Left renal cortex interstitium (tissue), 4 donors: Measurements from ENCODE around the gene TMLHE. TPM values are rescaled to one million over a fixed set of nuclear protein-coding genes. Genes with fewer than 3 reads are reported as not detected.
"Not testable (repeated sequence)": the region's sequence is repeated elsewhere in the genome, so short reads cannot be mapped to it uniquely, and the experiment has no call there.

ENCODE experiments used
- DNase-seq, 4 donors: peaks; one replicate each; pipeline ENCODE4 v3.0.0-alpha.2; 2013; ENCODE audit warnings: low read depth in 4 of 4, low spot score in 2 of 4, missing footprints in 1 of 4
- polyA plus RNA-seq, 4 donors: library from polyadenylated mRNA; unstranded; fragments of 120-200 nt; gene quantifications; one replicate each; pipeline ENCODE4 v1.2.1, GENCODE V29; 2013; ENCODE audit not compliant: insufficient read length in 4 of 4

TMLHE gene, protein sequence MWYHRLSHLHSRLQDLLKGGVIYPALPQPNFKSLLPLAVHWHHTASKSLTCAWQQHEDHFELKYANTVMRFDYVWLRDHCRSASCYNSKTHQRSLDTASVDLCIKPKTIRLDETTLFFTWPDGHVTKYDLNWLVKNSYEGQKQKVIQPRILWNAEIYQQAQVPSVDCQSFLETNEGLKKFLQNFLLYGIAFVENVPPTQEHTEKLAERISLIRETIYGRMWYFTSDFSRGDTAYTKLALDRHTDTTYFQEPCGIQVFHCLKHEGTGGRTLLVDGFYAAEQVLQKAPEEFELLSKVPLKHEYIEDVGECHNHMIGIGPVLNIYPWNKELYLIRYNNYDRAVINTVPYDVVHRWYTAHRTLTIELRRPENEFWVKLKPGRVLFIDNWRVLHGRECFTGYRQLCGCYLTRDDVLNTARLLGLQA
- polyA plus RNA-seq: 10 to 100 TPM; 24.7 to 32.0 (median 27.4) TPM

DNA sequence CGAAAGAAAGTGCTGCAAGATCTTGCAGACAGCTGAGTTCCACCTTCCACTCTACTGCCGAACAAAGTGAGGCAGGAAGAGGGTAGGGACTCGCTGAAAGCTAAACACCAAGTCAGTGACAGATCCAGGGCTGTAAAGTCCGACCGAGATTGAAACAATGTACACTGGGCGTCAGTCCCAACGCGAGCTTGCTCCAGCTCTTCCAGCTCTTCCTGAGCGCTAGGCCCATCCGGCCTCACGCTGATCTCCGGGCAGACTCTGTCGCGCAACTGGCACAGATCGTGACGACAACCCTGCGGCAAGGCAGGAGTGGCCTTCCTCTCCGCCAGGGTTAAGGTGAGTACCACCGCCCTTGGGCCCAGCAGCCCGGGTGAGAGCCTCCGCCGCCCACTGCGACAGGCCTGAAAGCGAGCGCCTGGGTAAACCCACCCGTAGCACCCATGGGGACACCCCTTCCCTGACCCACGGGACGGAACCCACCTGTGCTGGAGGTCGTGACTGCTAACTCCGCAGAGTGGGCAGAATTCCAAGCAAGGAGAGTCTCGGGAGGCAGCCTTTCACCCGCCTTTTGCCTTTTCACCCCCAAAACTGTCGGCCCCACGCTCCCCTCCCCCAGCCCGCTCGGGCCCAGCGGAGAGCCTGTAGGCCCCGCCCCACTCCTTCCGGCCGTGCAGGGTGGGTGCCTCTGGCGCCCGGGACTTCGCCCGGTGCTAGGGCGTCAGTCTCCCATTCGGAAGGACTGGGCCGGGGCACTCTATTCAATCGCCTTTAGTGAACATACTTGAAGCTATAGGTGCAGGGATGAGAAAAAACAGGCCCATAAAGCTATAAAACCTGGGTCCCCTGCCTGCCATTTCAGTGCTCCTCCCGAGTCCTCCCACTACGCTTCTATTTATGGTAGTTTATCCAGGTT lies at the start of gene TMLHE, which contains the start of gene SPRY3:
TSS of gene TMLHE (minus strand) at position 641 of the 913 bp plus-strand sequence. CDS start 67,676 bp downstream, outside the sequence.
TSS of gene SPRY3 (plus strand) at position 275 of the 913 bp plus-strand sequence.
- DNase-seq: peak; percentile 24 to 45 (median 38)

DNA sequence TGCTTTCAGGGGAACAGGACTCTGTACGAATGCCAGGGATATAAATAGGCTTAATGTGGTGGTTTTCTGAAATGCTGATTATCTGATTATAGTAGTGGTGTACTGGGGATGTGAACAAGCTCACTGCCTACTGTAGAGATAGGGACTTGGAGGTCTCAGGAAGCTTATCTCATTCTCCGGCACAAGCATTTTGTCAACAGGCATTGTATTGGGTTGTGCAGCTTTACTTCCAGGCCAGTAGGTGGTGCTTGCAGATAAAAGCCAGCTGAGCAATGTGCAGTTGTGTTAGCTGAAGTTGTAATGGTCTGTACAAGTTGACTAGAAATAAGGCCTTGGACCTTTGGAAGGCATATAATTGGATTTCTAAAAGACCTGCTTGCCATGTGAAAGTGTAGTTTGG lies 49.5 kb upstream of the TMLHE start:
- DNase-seq: no peak

DNA sequence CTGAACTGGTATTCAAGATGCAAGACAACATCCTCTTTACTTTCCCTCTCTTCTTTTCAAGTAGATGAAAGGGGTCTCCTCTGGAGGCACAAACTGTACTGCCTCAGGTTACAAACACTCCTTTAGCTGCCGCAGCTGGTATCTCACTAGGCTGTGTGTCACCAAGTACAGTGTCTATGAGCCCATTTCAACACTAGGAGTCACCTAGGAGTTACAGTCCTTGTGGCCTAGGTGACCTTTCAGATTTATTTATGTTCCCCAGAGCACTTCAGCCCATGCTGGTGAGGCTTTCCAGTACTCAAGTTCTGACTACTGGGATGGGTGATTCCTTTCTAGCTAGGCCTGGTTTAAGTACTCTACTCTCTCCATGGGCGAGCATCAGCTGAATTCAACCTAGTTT lies 32.4 kb upstream of the TMLHE start:
- no peak for DNase-seq

DNA sequence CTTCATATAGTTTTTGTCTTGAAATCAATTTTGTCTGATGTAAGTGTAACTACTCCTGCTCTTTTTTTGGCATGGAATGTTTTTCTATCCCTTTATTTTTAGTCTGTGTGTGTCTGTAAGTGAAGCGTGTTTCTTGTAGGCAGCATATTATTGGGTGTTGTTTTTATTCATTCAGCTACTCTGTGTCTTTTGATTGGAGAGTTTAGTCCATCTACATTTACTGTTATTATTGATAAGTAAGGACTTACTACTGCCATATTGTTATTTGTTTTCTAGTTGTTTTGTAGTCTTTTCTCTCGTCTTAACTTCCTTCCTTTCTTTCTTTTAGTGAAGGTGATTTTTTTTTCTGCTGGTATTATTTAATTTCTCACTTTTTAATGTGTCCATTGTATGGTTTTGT lies 30.5 kb upstream of the TMLHE start:
- no peak for DNase-seq

DNA sequence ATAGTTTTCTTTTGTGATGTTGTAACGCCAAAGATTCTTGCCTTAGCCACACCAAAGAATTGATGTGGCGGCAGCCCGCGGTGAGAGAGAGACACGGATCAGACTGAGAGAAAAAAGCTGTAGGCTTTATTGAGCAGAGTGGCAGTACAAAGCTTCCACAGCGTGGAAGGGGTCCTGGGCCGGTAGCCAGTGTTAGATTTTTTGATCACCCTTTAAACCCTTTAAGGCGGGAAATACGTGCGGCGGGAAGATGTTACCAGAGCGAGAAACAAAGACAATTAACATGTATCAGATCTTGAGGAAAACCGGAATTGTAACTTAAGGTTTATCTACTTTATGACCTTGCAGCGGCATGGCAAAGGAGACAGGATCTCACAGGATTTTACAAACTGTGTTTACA lies 28.6 kb upstream of the TMLHE start:
- peak in 1 of 4 donors; percentile 0 for DNase-seq

DNA sequence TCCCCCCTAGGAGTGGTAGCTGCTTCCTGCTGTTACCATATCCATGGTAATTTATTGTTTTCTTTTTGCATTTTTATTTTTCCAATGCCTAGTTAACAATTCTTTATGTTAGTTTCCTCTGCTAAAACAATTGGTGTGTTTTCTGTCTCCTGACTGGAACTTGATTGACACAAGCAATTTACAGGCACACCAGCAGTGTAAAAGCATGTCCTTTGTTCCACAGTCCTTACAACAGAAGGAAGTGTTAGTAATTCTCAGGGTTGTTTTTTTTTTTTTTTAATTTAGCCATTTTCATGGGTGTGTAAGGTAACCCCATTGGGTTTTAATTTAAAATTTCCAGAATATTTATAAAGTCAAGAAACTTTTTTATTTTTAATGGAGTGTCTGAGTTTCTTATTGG lies 25.0 kb upstream of the TMLHE start:
- DNase-seq: no peak

DNA sequence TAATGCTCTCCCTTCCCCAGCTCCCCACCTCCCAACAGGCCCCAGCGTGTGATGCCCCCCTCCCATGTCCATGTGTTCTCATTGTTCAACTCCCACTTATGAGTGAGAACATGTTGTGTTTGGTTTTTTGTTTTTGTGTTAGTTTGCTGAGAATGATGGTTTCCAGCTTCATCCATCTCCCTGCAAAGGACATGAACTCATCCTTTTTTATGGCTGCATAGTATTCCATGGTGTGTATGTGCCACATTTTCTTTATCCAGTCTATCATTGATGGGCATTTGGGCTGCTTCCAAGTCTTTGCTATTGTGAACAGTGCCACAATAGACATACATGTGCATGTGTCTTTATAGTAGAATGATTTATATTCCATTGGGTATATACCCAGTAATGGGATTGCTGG lies 22.3 kb upstream of the TMLHE start:
- DNase-seq: not testable (repeated sequence)

DNA sequence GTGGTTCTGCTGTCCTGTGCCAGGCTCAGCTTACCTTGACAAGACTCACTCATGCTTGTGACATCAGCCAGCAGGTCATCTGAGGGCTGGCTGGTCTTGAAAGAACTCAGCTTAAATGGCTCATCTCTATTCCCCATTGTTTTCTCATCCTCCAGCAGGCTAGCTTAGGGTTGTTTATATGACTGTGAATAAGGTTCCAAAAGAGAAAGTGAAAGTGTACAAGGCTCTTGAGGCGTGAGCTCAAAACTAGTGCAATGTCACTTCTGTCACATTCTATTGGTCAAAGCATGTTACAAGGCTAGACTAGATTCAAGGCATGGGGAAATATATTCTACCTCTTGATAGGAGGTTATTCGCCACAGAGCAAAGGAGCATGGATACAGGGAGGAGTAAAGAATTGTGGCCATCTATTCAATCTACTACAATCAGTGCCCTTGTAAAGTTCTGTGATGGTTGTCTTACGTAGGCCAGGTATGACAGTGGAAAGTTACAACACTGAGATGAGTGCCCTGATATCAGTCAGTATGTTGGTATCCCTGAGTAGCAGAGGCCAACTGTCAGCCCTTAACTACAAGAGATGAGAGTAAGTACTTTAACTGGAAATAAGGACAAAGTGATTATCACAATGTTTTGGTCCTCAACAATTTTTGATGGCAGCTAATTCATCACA lies 19.8 kb upstream of the TMLHE start:
- no peak for DNase-seq

DNA sequence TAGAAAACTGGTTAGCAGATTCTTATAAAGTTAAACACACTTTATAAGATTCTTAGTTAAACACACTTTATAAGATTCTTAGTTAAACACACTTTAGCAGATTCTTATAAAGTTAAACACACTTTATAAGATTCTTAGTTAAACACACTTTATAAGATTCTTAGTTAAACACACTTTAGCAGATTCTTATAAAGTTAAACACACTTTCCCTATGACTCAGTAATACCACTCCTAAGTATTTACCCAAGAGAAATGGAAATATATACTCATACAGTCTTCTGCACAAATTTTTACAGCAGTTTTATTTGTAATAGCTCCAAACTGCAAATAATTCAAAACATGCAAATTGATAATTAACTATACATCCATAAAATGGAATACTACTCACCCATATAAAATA lies 7.4 kb upstream of the TMLHE start:
- not testable (repeated sequence) for DNase-seq

DNA sequence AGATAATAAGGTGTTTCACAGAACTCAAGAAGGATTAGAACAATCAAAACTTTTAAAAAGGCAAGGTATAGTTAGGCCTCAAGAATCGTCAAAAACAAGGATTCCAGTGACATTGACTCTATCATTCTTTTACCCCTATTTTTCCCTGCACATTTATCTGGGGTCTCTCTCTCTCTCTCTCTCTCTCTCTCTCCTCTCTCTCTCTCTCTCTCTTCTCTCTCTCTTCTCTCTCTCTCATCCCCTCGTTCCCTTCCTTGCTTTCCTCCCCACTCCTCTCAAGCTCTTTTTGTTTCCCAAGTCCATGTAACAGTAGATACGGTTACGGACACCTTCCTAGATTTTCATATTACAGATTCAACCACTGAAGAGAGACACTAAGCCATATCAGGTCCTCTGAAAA lies 3.2 kb upstream of the TMLHE start:
- no peak for DNase-seq

DNA sequence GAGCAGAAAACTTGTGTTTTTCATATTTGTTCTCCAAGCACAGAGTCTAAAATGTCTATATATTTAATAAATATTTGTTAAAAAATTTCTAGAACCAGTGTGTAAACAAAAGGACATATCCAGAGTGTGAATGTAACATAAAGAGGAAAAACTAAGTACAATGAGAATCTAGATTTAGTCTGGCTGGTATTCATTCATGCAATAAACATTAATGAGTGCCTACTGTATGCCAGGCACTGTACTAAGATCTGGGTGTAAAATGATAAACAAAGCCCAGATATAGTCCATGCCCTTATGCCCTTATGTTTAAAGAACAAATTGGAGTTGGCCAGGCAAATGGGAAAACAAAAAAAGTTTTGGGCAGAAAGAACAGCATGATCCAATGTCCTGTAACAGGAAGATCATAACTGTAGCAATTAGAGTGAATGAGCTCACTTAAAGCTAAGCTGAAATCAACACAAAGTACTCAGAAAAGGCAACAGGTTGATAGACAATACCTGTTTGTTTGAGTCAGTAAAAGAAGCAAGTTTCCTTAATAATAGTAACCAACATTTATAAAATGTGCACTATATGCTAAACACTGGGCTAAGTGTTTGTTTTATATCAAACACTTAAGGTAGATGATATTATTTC lies 1.3 kb upstream of the TMLHE start:
- no peak for DNase-seq

DNA sequence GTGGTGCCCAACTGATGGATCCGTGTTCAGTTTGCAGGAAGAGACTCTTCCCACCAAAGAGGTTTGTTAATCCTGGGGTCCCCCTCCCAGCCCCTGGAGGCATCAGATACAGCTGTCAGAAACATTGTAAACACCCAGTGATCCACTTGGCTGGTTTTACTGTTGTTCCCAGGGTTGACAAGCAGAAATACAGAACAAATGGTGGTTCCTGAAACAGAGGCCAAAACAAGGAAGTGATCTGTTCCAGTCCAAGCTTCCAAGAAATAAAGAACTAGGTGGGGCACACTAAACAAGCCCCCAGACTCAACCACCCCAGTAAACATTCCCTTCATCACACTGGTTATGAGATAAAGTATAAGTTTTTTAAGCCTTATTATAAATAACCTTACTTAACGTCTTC lies 1.4 kb downstream of the TMLHE start:
- no peak for DNase-seq

DNA sequence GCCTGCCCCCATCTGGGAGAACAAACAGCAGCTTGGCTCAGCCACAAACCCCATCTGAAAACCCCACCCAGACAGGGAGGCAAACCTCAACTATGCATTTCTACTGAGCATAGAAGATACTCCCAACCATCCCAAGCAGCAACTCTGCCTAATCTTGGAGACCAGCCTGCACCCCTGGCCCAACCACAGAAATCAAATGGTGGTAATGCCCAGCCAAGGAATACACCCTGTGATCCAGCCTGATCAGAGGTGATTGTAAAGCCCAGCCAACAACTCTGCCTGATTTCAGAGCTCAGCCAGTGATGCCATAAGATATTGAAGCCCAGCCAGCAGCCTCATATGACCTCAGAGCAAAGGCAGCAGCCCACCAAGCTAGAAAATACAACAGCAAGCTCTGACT lies 19.8 kb downstream of the TMLHE start:
- no peak for DNase-seq

DNA sequence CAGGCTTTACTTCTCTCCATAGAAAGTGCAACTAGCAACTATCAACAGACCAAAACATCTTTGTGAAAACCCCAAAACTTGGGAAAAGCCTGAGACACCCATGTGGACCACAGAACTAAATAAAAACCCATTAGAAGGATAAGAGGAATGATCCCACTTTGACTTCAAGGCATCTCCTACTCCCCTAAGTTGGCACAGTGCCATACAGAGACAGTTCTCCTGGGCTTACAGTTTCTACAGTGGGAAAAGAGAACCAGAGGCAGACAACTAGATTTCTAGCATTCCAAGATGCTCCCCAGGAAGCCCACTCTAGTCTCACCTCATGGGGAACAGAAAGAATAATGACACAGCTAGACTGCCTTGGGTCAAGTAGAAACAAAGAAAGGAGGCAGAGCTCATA lies 20.4 kb downstream of the TMLHE start:
- no peak for DNase-seq

DNA sequence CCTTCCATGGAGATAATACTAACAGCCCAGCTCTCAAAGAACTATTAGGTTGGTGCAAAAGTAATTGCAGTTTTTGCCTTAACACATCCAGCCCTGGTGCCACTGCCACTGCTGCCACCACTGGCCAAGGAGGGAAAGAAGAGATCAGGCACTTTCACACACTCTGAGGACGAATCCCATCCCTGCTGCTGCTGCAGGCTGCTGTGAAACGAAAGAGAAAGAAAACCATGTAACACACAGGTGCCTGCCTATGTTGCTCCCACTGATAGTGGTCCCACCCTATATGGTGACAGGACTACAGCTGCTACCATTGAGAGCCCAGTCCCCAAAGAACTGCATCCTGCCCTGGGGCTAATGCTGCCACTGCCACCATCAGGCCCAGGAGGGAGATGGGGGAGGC lies 35.1 kb downstream of the TMLHE start:
- DNase-seq: no peak

DNA sequence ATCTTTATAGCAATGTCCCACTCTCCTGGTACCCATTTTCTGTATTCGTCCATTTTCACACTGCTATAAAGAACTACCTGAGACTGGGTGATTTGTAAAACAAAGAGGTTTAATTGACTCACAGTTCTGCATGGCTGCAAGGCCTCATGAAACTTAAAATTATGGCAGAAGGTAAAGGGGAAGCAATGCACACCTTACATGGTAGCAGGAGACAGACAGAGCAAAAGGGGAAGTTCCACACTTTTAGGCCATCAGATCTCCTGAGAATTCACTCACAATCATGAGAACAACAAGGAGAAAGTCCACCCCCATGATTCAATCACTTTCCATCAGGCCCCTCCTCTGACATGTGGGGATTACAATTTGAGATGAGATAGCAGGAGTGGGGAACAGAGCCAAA lies 49.7 kb downstream of the TMLHE start:
- DNase-seq: no peak

DNA sequence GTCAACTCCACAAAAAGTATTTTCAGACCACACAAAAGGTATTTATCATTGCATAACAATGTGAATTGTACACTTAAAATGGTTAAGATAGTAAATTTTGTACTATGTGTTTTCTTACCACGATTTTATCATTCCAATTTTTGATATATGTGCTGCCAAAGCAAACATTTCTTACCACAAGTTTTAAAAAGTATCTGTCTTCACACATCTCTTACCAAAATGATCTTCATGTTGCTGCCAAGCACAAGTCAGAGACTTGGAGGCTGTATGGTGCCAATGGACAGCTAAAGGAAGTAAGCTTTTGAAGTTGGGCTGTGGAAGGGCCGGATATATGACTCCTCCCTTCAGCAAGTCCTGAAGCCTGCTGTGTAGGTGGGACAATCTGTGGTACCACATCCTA lies 67.9 kb downstream of the TMLHE start:
- no peak for DNase-seq

DNA sequence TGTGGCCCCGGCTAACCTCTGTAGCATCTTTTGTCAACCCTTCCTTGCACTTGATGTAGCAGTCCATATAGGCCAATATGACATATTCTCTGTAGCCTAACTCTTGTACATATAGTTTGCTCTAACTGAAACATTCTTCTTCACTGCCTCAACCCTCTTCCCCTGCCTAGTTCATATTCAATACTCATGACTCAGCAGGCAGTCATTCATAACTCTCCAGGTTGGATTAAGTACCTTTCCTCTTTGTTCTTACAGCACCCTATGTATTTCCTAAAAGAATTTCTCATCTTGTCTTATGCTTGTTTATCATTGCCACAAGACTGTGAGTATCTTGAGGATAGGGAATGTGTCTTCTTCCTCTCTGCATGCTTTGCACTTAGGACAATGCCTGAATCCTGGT lies 76.9 kb downstream of the TMLHE start:
- no peak for DNase-seq

DNA sequence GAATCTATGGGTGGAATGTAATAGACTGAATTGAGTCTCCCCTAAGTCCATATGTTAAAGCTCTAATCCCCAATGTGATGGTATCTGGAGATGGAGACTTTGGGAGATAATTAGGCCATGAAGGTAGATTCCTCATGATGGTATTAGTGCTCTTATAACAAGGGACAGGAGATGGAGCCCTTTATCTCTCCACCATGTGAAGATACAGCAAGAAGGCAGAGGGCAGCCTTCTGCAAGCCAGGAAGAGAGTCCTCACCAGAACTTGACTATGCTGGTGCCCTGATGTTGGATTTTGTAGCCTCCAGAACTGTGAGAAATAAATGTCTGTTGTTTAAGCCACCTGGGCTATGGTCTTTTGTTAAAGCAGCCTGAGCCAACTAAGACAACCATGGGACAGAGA lies 78.0 kb downstream of the TMLHE start:
- DNase-seq: no peak

DNA sequence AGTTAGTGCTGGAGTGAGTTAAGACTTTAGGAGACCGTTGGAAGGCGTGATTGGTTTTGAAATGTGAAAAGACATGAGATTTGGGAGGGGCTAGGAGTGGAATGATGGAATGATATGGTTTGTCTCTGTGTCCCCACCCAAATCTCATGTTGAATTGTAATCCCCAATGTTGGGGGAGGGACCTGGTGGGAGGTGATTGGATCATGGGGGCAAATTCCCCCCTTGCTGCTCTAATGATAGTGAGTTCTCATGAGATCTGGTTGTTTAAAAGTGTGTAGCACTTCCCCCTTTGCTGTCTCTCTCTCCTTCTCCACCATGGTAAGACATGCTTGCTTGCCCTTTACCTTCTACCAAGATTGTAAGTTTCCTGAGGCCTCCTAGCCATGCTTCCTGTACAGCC lies 85.7 kb downstream of the TMLHE start:
- not testable (repeated sequence) for DNase-seq
